ENCODE measurements around the gene HABP2.

Gene HABP2

GRCh38 chr10:113563306-113564088, 10.6 kb downstream of the HABP2 start (continued):
- no peak for TF ChIP-seq ZNF175 (tag by site-specific recombination; IDR thresholded peaks at IDR 0.05)
- no peak for TF ChIP-seq ZNF747 (tag by site-specific recombination; IDR thresholded peaks at IDR 0.05)
- no peak; the same call in 1 of the 2 replicates for TF ChIP-seq ZNF16 (tag by site-specific recombination; IDR thresholded peaks at IDR 0.05; ENCODE audit: low read depth)
- TF ChIP-seq, protein P1, sequence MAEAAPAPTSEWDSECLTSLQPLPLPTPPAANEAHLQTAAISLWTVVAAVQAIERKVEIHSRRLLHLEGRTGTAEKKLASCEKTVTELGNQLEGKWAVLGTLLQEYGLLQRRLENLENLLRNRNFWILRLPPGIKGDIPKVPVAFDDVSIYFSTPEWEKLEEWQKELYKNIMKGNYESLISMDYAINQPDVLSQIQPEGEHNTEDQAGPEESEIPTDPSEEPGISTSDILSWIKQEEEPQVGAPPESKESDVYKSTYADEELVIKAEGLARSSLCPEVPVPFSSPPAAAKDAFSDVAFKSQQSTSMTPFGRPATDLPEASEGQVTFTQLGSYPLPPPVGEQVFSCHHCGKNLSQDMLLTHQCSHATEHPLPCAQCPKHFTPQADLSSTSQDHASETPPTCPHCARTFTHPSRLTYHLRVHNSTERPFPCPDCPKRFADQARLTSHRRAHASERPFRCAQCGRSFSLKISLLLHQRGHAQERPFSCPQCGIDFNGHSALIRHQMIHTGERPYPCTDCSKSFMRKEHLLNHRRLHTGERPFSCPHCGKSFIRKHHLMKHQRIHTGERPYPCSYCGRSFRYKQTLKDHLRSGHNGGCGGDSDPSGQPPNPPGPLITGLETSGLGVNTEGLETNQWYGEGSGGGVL (tag by site-specific recombination; IDR thresholded peaks at IDR 0.05), result no peak
- TF ChIP-seq ZNF654 (tag by site-specific recombination; IDR thresholded peaks at IDR 0.05; ENCODE audit: low read depth), result peak; percentile 95
- no peak for TF ChIP-seq ZNF10 (tag by site-specific recombination; IDR thresholded peaks at IDR 0.05)
- TF ChIP-seq ZNF548 (tag by site-specific recombination; IDR thresholded peaks at IDR 0.05), result no peak
- peak; percentile 71 for TF ChIP-seq ZIC2 (tag by site-specific recombination; IDR thresholded peaks at IDR 0.05)
- TF ChIP-seq ZNF350 (tag by site-specific recombination; IDR thresholded peaks at IDR 0.05), result no peak
- TF ChIP-seq ZBTB17 (tag by site-specific recombination; IDR thresholded peaks at IDR 0.05), result peak; percentile 98
- 0 out of 2 replicates have a peak, but pooled peaks have one; percentile 16 for TF ChIP-seq ZNF2 (tag by site-specific recombination; IDR thresholded peaks at IDR 0.05)
- TF ChIP-seq SP3 (tag by site-specific recombination; IDR thresholded peaks at IDR 0.05), result no peak
- TF ChIP-seq PRDM1 (tag by site-specific recombination; IDR thresholded peaks at IDR 0.05), result peak; percentile 38; the same call in 1 of the 2 replicates
- 0 out of 2 replicates have a peak, but pooled peaks have one; percentile 6 for TF ChIP-seq GLIS1 (tag by site-specific recombination; IDR thresholded peaks at IDR 0.05)
- no peak for TF ChIP-seq HOXC10 (CRISPR knock-in tag; IDR thresholded peaks at IDR 0.05)
- no peak for TF ChIP-seq KLF10 (tag by site-specific recombination; IDR thresholded peaks at IDR 0.05)
- peak; percentile 7; the same call in 1 of the 2 replicates for TF ChIP-seq ZFP37 (tag by site-specific recombination; IDR thresholded peaks at IDR 0.05)
- TF ChIP-seq MEIS1 (CRISPR knock-in tag; IDR thresholded peaks at IDR 0.05; ENCODE audit: borderline replicate concordance), result no peak
- no peak for TF ChIP-seq ZNF362 (tag by site-specific recombination; IDR thresholded peaks at IDR 0.05)
- 0 out of 2 replicates have a peak, but pooled peaks have one; percentile 28 for TF ChIP-seq ZNF660 (tag by site-specific recombination; IDR thresholded peaks at IDR 0.05)
- TF ChIP-seq ZNF416 (tag by site-specific recombination; IDR thresholded peaks at IDR 0.05), result no peak
- no peak for TF ChIP-seq TSHZ1 (tag by site-specific recombination; IDR thresholded peaks at IDR 0.05; ENCODE audit: borderline replicate concordance)
- TF ChIP-seq ZBTB48 (tag by site-specific recombination; IDR thresholded peaks at IDR 0.05), result peak; percentile 98
- TF ChIP-seq, protein P2, sequence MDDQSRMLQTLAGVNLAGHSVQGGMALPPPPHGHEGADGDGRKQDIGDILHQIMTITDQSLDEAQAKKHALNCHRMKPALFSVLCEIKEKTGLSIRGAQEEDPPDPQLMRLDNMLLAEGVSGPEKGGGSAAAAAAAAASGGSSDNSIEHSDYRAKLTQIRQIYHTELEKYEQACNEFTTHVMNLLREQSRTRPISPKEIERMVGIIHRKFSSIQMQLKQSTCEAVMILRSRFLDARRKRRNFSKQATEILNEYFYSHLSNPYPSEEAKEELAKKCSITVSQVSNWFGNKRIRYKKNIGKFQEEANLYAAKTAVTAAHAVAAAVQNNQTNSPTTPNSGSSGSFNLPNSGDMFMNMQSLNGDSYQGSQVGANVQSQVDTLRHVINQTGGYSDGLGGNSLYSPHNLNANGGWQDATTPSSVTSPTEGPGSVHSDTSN (CRISPR knock-in tag; IDR thresholded peaks at IDR 0.05), result peak; percentile 40; the same call in 1 of the 2 replicates
- TF ChIP-seq SP7 (tag by site-specific recombination; IDR thresholded peaks at IDR 0.05), result no peak
- TF ChIP-seq MYNN (tag by site-specific recombination; IDR thresholded peaks at IDR 0.05; ENCODE audit: borderline replicate concordance), result no peak
- TF ChIP-seq BCL11A (tag by site-specific recombination; IDR thresholded peaks at IDR 0.05; ENCODE audit: low read depth), result no peak
- no peak for TF ChIP-seq ZNF600 (tag by site-specific recombination; IDR thresholded peaks at IDR 0.05)
- TF ChIP-seq ZNF184 (tag by site-specific recombination; IDR thresholded peaks at IDR 0.05), result no peak

All from HEK293 (cell line).